ENCODE measurements around the gene KCNJ5.

The KCNJ5 gene

DNA sequence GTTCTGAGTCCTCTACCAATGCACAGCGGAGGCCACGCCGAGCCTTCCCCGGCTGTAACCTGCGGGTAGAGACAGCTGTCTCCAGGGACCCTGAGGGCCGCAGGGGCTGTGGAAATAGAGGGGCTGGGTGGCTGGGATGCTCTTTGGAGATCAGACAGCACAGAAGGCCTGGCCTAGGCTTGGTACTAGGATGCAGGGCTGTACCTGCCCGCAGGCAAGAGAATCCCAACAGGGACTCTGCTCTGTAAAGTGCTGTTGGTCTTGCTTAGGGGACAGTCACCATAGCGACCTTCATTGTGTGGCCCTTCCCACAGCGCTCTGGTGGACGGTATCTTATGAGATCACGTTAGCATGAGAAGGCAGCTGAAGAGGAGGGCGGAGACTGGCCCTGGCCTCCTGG is 11.3 kb upstream of the KCNJ5 start:
- DNase-seq (ENCODE audit: low spot score): no peak
- Histone ChIP-seq H3K4me3 (no peak overlapping the region), H3K27ac (no peak overlapping the region)
- TF ChIP-seq, protein P1, sequence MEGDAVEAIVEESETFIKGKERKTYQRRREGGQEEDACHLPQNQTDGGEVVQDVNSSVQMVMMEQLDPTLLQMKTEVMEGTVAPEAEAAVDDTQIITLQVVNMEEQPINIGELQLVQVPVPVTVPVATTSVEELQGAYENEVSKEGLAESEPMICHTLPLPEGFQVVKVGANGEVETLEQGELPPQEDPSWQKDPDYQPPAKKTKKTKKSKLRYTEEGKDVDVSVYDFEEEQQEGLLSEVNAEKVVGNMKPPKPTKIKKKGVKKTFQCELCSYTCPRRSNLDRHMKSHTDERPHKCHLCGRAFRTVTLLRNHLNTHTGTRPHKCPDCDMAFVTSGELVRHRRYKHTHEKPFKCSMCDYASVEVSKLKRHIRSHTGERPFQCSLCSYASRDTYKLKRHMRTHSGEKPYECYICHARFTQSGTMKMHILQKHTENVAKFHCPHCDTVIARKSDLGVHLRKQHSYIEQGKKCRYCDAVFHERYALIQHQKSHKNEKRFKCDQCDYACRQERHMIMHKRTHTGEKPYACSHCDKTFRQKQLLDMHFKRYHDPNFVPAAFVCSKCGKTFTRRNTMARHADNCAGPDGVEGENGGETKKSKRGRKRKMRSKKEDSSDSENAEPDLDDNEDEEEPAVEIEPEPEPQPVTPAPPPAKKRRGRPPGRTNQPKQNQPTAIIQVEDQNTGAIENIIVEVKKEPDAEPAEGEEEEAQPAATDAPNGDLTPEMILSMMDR (IDR thresholded peaks at IDR 0.05): no peak

DNA sequence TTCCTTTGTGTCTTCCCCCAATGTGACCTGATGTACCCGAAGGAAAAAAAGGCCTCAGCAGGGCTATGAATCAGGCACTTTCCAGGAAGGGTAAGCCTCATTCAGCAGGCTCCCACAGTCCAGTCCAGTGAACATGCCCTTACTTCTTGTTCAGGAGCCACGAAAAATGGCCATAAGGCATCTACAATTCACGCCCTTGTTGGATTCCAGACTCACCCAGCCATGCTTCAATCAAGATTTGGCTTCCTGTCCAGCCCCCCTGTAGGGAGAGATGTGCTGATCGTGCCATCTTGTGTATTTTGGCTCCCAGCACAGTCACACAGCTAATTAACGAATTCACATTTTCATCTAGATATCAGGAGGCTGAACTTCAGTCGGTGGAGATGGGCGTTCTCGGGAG is 9.9 kb upstream of the KCNJ5 start:
- no peak for DNase-seq (ENCODE audit: low spot score)
- no peak overlapping the region for H3K27ac ChIP-seq
- TF ChIP-seq, protein P1 (IDR thresholded peaks at IDR 0.05): no peak
- no peak overlapping the region for H3K4me3 ChIP-seq

DNA sequence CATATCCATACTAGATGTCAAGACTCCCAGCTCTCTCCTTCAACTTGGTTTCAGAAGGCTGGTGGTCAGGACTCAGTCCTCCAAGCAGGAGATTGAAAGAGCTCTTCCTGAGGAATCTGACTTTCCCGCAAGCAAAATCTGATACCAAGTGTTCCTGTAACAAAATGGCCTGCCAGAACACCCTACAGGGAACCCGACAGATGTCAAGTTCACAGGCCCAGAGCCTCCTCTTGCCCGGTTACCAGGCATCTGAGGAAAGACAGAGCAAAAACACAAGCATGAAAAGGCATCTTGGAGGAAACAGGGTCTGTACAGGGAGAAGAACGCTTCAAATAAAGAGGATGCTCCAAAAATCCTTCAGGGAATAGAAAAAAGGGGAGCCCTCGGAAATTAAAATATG is 8.7 kb upstream of the KCNJ5 start:
- H3K4me3 ChIP-seq: no peak overlapping the region
- no peak for DNase-seq (ENCODE audit: low spot score)
- no peak overlapping the region for H3K27ac ChIP-seq
- TF ChIP-seq, protein P1 (IDR thresholded peaks at IDR 0.05): no peak

DNA sequence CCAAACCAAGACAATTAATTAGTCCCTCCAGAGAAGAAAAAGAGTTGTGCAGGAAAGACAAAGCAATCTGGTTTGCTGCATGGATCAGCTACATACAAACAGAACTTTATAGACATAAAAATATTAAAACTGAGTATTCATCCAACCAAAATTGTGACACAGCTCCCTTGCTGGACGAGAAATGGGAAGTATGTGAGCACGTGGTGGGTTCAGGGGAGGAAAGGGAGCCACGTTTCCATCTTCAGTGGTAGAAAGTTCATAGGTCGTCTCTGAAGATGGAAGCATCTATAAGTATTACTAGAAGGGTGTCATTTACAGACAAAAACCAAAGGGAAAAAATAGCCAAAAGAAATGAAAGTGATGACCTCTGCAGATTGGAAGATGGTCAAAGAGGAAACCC is 7.1 kb upstream of the KCNJ5 start:
- Histone ChIP-seq H3K4me3 (no peak overlapping the region), H3K27ac (no peak overlapping the region)
- TF ChIP-seq, protein P1 (IDR thresholded peaks at IDR 0.05): no peak
- no peak for DNase-seq (ENCODE audit: low spot score)

DNA sequence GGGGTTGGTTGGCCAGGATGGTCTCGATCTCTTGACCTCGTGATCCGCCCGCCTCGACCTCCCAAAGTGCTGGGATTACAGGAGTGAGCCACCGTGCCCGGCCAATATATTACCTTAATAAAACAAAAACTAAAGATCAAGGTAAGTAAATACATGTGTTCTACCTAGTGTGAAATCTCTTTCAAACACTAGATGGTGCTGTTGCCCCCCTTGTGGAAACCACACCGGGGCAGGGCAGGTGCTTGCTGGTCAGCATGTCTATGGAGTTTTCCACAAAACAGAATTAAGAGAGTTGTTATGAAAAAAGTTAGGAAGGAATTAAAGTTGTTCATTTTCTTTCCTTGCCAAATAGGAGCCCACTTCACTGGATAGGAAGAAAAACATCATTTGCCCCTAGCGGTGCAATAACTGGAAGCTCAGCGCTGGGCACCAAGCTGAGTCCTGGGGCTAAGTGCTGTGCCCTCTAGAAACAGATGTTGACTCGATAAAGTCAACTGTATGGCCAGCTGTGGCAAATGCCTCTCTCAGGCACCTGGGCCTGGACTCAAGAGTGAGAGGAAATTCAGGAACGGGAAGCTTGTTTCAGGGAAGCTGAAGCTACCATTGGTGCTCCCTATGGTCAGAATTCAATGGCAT is 6.3 kb upstream of the KCNJ5 start:
- DNase-seq (ENCODE audit: low spot score): no peak
- TF ChIP-seq, protein P1 (IDR thresholded peaks at IDR 0.05): peak; percentile 86
- H3K4me3 ChIP-seq: no peak overlapping the region
- no peak overlapping the region for H3K27ac ChIP-seq

DNA sequence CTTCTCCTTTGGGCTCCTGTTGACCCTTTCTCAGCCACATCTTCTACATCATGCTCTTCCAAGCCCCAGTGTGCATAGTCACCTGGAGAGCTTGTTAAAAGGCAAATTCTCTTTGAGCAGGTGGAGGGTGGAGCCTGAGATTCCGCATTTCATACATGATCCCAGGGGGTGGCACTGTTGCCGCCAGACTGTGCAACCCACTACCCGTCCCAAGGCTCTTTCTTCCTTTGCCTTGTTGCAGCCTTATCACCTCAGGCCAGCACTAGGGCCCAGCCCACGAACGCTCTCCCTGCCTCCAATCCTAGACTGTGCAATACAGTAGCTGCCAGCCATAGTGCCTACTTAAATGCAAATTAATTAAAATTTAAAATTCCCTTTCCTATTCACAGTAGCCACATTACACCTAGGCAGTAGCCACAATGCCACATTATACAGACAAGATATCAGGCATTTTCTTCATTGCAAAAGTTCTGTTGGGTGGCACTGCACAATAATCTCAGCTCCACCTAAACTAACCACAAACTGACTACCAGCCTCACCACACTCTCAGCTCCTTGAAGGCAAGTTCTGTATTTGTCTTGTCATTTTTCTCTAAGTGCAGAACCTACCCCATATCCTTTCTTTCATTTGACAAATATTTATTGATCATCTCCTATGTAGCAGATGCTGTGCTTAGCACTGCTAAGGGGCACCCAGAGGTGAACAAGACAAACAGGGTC is 4.6 kb upstream of the KCNJ5 start:
- TF ChIP-seq, protein P1 (IDR thresholded peaks at IDR 0.05): no peak
- no peak overlapping the region for H3K4me3 ChIP-seq
- H3K27ac ChIP-seq: no peak overlapping the region
- no peak for DNase-seq (ENCODE audit: low spot score)

Measured in coronary artery (tissue), 2 donors.